Mucosa of descending colon (tissue), 3 donors: Measurements from ENCODE around the gene INTS12. TPM values are rescaled to one million over a fixed set of nuclear protein-coding genes. Genes with fewer than 3 reads are reported as not detected.
A peak's percentile ranks its signal among the peaks of the same experiment; 100 is the strongest.
"Not testable (repeated sequence)": the region's sequence is repeated elsewhere in the genome, so short reads cannot be mapped to it uniquely, and the experiment has no call there.

Source experiments
- ATAC-seq: fragments of 200-7000 bp; cut with Tn5 transposase; one replicate; pipeline ENCODE4 v1.9.1; 2020; ENCODE audit warnings: mild to moderate bottlenecking, moderate library complexity
- DNase-seq, 3 donors: peaks; one replicate each; pipeline ENCODE4 v3.0.0-alpha.2; 2020
- H3K36me3 ChIP-seq: fragments of 200-600 bp; one replicate; pipeline ENCODE4 v1.8.0; 2021; ENCODE audit warnings: low read depth, mild to moderate bottlenecking
- H3K4me1 ChIP-seq: fragments of 200-600 bp; one replicate; pipeline ENCODE4 v1.8.0; 2021; ENCODE audit warnings: low read depth, mild to moderate bottlenecking
- H3K4me3 ChIP-seq: fragments of 200-600 bp; one replicate; pipeline ENCODE4 v1.8.0; 2021; ENCODE audit warnings: mild to moderate bottlenecking
- H3K9me3 ChIP-seq: fragments of 200-600 bp; one replicate; pipeline ENCODE4 v1.8.0; 2021; ENCODE audit warnings: mild to moderate bottlenecking
- CTCF ChIP-seq: fragments of 200-600 bp; IDR thresholded peaks from one replicate; pipeline ENCODE4 v1.8.0; 2022; ENCODE audit warnings: antibody characterized with exemption, mild to moderate bottlenecking
- intact Hi-C, 2 donors: fragments of 100-400 bp; cut with DNase I in 1 of 2; cut with micrococcal nuclease in 1 of 2; formaldehyde crosslinking; loops; one replicate each; pipeline versions ENCODE4 v1.11.0 to v1.11.1; 2022; cut with DNase I, micrococcal nuclease
- total RNA-seq, 3 donors: library from RNA; stranded (reverse); fragmentation: NEBNext Ultra II Directional in 2 of 3; extraction: Animal tissue kit (Norgen Biotek cat#: 25700) in 2 of 3; gene quantifications; one replicate each; pipeline versions ENCODE4 v1.2.1 to v1.2.4, GENCODE V29; 2021 to 2023
- donor health status: DM: no; HTN: no; CAD: no; lungs with moderate emphysema.
- donor health status: DM: no; HTN: no; CAD: no.
- donor health status: DM: no; HTN: yes; CAD: no.

INTS12 gene
- total RNA-seq, 3 donors from 2014 or later = 15.9 to 18.7 (median 17.1) TPM

- TF ChIP-seq CTCF = no peak
- intact Hi-C loops = no loop called here
- no peak for ATAC-seq
- peaks cover 10% of the 10 kb centered on the region for H3K9me3 ChIP-seq
- DNase-seq = no peak
- H3K4me1 ChIP-seq = no peaks in the 10 kb centered on the region
- no peak overlapping the region for H3K4me3 ChIP-seq
- no peaks in the 10 kb centered on the region for H3K36me3 ChIP-seq
These were observed 33.1 kb upstream of the INTS12 start for GRCh38 chr4:105741548-105741947.

- H3K4me3 ChIP-seq, H3K4me1 ChIP-seq, intact Hi-C loops, ATAC-seq, H3K36me3 ChIP-seq: not testable (repeated sequence)
- DNase-seq = peak in 1 of 3 donors; percentile 22
- H3K9me3 ChIP-seq = peaks cover 22% of the 10 kb centered on the region
These were observed 26.7 kb upstream of the INTS12 start for GRCh38 chr4:105735217-105735616.

GRCh38 chr4:105729895-105730294 lies 21.4 kb upstream of the INTS12 start:
- H3K36me3 ChIP-seq, DNase-seq, H3K4me1 ChIP-seq, intact Hi-C loops, ATAC-seq, H3K4me3 ChIP-seq: not testable (repeated sequence)
- H3K9me3 ChIP-seq = peaks cover 10% of the 10 kb centered on the region

- ATAC-seq (no peak), DNase-seq (no peak)
- no peak for TF ChIP-seq CTCF
- Histone ChIP-seq H3K9me3 (peaks cover 4% of the 10 kb centered on the region), H3K36me3 (no peaks in the 10 kb centered on the region), H3K4me1 (no peaks in the 10 kb centered on the region), H3K4me3 (no peak overlapping the region)
- intact Hi-C loops = no loop called here
These were observed 17.1 kb upstream of the INTS12 start for GRCh38 chr4:105725623-105726022.

GRCh38 chr4:105719204-105719603 lies 10.7 kb upstream of the INTS12 start:
- no peak overlapping the region for H3K4me3 ChIP-seq
- ATAC-seq = no peak
- no peaks in the 10 kb centered on the region for H3K4me1 ChIP-seq
- no peak for DNase-seq
- H3K36me3 ChIP-seq = no peaks in the 10 kb centered on the region
- no peaks in the 10 kb centered on the region for H3K9me3 ChIP-seq
- no peak for TF ChIP-seq CTCF
- intact Hi-C loops = no loop called here

GRCh38 chr4:105715692-105716278 lies 7.3 kb upstream of the INTS12 start:
- Histone ChIP-seq H3K36me3 (no peaks in the 10 kb centered on the region), H3K9me3 (no peaks in the 10 kb centered on the region), H3K4me3 (no peak overlapping the region), H3K4me1 (no peaks in the 10 kb centered on the region)
- intact Hi-C loops = no loop called here
- no peak for DNase-seq
- no peak for TF ChIP-seq CTCF
- ATAC-seq = no peak

- H3K36me3 ChIP-seq = no peaks in the 10 kb centered on the region
- intact Hi-C loops = no loop called here
- ATAC-seq (no peak), DNase-seq (no peak)
- H3K4me3 ChIP-seq = no peak overlapping the region
- TF ChIP-seq CTCF = no peak
- no peaks in the 10 kb centered on the region for H3K4me1 ChIP-seq
- no peaks in the 10 kb centered on the region for H3K9me3 ChIP-seq
These were observed 6.4 kb upstream of the INTS12 start for GRCh38 chr4:105714932-105715331.
